HepG2 (cell line): ENCODE data around the gene FN1. TPM values are rescaled to one million over a fixed set of nuclear protein-coding genes. Genes with fewer than 3 reads are reported as not detected.
A peak's percentile ranks its signal among the peaks of the same experiment; 100 is the strongest.

Source experiments
- ETS1 ChIP-seq: sonication (generic); formaldehyde crosslinking; IDR thresholded peaks from 2 replicates; pipeline ENCODE4 v1.4.0; 2020; ENCODE audit warnings: missing genetic modification reagents
- HES4 ChIP-seq: sonication (generic); formaldehyde crosslinking; IDR thresholded peaks from 2 replicates; pipeline ENCODE4 v1.9.0; 2021; ENCODE audit warnings: mild to moderate bottlenecking, missing genetic modification reagents, borderline replicate concordance
- HNRNPLL ChIP-seq: fragments of 200-400 bp; formaldehyde crosslinking; IDR thresholded peaks from 2 replicates; pipeline ENCODE4 v1.6.1; 2017; ENCODE audit warnings: mild to moderate bottlenecking, low read depth, low read length; ENCODE audit not compliant: poor library complexity, severe bottlenecking
- HOXA3 ChIP-seq: sonication (generic); formaldehyde crosslinking; IDR thresholded peaks from 2 replicates; pipeline ENCODE4 v1.5.0; 2020; ENCODE audit warnings: missing genetic modification reagents
- NCOA1 ChIP-seq: sonication (generic); formaldehyde crosslinking; IDR thresholded peaks from 2 replicates; pipeline ENCODE4 v1.9.0; 2021; ENCODE audit warnings: missing genetic modification reagents
- PITX1 ChIP-seq: sonication (generic); formaldehyde crosslinking; IDR thresholded peaks from 2 replicates; pipeline ENCODE4 v1.5.1; 2020; ENCODE audit warnings: mild to moderate bottlenecking, missing genetic modification reagents
- PRDM4 ChIP-seq: sonication (generic); formaldehyde crosslinking; IDR thresholded peaks from 2 replicates; pipeline ENCODE4 v1.9.0; 2021; ENCODE audit warnings: missing genetic modification reagents, borderline replicate concordance
- RARG ChIP-seq: sonication (generic); formaldehyde crosslinking; IDR thresholded peaks from 2 replicates; pipeline ENCODE4 v1.4.0; 2020; ENCODE audit warnings: low read depth, mild to moderate bottlenecking, missing genetic modification reagents
- RBFOX2 ChIP-seq: fragments of 200-400 bp; formaldehyde crosslinking; IDR thresholded peaks from 2 replicates; pipeline ENCODE4 v1.6.1; 2017; ENCODE audit warnings: low read depth, mild to moderate bottlenecking, low read length
- SIX1 ChIP-seq: sonication (generic); formaldehyde crosslinking; IDR thresholded peaks from 2 replicates; pipeline ENCODE4 v1.4.0; 2020; ENCODE audit warnings: missing genetic modification reagents, borderline replicate concordance
- SKIL ChIP-seq: sonication (generic); formaldehyde crosslinking; IDR thresholded peaks from 2 replicates; pipeline ENCODE4 v1.8.0; 2022; ENCODE audit warnings: missing genetic modification reagents, mild to moderate bottlenecking, moderate library complexity, borderline replicate concordance
- SNAPC4 ChIP-seq: sonication (generic); formaldehyde crosslinking; IDR thresholded peaks from 2 replicates; pipeline ENCODE4 v1.4.0; 2020; ENCODE audit warnings: mild to moderate bottlenecking, missing genetic modification reagents
- SP1 ChIP-seq, 2 experiments: fragments of 450-650 bp in 1 of 2; sonication (generic) in 1 of 2; formaldehyde crosslinking in 1 of 2; IDR thresholded peaks; 2 replicates each; pipeline versions ENCODE4 v1.4.0 to v1.6.1; 2016 to 2020; ENCODE audit warnings: missing genetic modification reagents in 1 of 2
- WIZ ChIP-seq: sonication (generic); formaldehyde crosslinking; IDR thresholded peaks from 2 replicates; pipeline ENCODE4 v1.5.1; 2020; ENCODE audit warnings: mild to moderate bottlenecking, missing genetic modification reagents
- ZFAT ChIP-seq: sonication (generic); formaldehyde crosslinking; conservative IDR thresholded peaks from 2 replicates; pipeline ENCODE4 v1.8.1; 2023; ENCODE audit warnings: missing genetic modification reagents, inconsistent platforms
- ZNF383 ChIP-seq: sonication (generic); formaldehyde crosslinking; IDR thresholded peaks from 2 replicates; pipeline ENCODE4 v1.4.0; 2020; ENCODE audit warnings: missing genetic modification reagents, mild to moderate bottlenecking, borderline replicate concordance
- ZNF564 ChIP-seq: sonication (generic); formaldehyde crosslinking; IDR thresholded peaks from 2 replicates; pipeline ENCODE4 v1.8.1; 2023; ENCODE audit warnings: mild to moderate bottlenecking, missing genetic modification reagents
- ZNF782 ChIP-seq: sonication (generic); formaldehyde crosslinking; IDR thresholded peaks from 2 replicates; pipeline ENCODE4 v1.4.0; 2020; ENCODE audit warnings: missing genetic modification reagents, mild to moderate bottlenecking, borderline replicate concordance
- polyA plus RNA-seq, 8 experiments: library from polyadenylated mRNA; depleted of rRNA in 3 of 8; stranded (reverse) in 7 of 8; unstranded in 1 of 8; fragments of >200 nt; fragmentation: Illumina TruSeq in 4 of 8; extraction: Trizol in 4 of 8; gene quantifications; 2 replicates each; pipeline versions ENCODE4 v1.2.1 to v1.2.3, GENCODE V29; 2011 to 2016; ENCODE audit warnings: low read depth in 4 of 8, missing spikeins in 1 of 8, mixed read lengths in 1 of 8; ENCODE audit not compliant: insufficient read depth in 1 of 8
- total RNA-seq, 5 experiments: library from RNA; depleted of rRNA; stranded (reverse); fragments of >200 nt; fragmentation: Illumina TruSeq; extraction: Trizol; gene quantifications; 2 replicates each; pipeline ENCODE4 v1.2.3, GENCODE V29; 2016; ENCODE audit warnings: low read depth in 1 of 5

Gene FN1
- total and polyA plus RNA-seq, 2 of the 13 experiments (the other 11 are each of a cell fraction or from before 2014, with no cell fraction given), result 1,847 to 6,471 TPM

GRCh38 chr2:215435280-215435869 lies 493 bp downstream of the FN1 start (continued):
- 0 out of 2 replicates have a peak, but pooled peaks have one; percentile 38 for TF ChIP-seq RARG (CRISPR knock-in tag)
- peak; percentile 98 for TF ChIP-seq RBFOX2
- peak; percentile 68 for TF ChIP-seq HNRNPLL
- peak; percentile 51 for TF ChIP-seq SNAPC4
- no peak; the same call in 1 of the 2 replicates for TF ChIP-seq ETS1 (CRISPR knock-in tag)
- TF ChIP-seq SKIL (CRISPR knock-in tag), result 0 out of 2 replicates have a peak, but pooled peaks have one; percentile 10
- peak; percentile 47; the same call in 1 of the 2 replicates for TF ChIP-seq HES4
- peak; percentile 80; the same call in 1 of the 2 replicates for TF ChIP-seq PITX1 (CRISPR knock-in tag)
- peak; percentile 57; the same call in 1 of the 2 replicates for TF ChIP-seq ZNF564 (CRISPR knock-in tag)
- no peak for TF ChIP-seq ZFAT
- TF ChIP-seq ZNF782 (CRISPR knock-in tag), result 0 out of 2 replicates have a peak, but pooled peaks have one; percentile 85
- TF ChIP-seq PRDM4 (CRISPR knock-in tag), result no peak; the same call in 1 of the 2 replicates
- peak; percentile 70; the same call in 1 of the 2 replicates for TF ChIP-seq ZNF383 (CRISPR knock-in tag)
- TF ChIP-seq HOXA3 (CRISPR knock-in tag), result peak; percentile 42; the same call in 1 of the 2 replicates
- TF ChIP-seq WIZ, result peak; percentile 63; the same call in 1 of the 2 replicates
- no peak for TF ChIP-seq SP1 (IDR thresholded peaks at IDR 0.05)
- no peak for TF ChIP-seq SP1 (CRISPR knock-in tag; IDR thresholded peaks at IDR 0.05)
- no peak for TF ChIP-seq NCOA1 (CRISPR knock-in tag)
- TF ChIP-seq SIX1, result no peak
